ENCODE data around the gene NLE1.
"Not testable (repeated sequence)": the region's sequence is repeated elsewhere in the genome, so short reads cannot be mapped to it uniquely, and the experiment has no call there.

Gene NLE1

DNA sequence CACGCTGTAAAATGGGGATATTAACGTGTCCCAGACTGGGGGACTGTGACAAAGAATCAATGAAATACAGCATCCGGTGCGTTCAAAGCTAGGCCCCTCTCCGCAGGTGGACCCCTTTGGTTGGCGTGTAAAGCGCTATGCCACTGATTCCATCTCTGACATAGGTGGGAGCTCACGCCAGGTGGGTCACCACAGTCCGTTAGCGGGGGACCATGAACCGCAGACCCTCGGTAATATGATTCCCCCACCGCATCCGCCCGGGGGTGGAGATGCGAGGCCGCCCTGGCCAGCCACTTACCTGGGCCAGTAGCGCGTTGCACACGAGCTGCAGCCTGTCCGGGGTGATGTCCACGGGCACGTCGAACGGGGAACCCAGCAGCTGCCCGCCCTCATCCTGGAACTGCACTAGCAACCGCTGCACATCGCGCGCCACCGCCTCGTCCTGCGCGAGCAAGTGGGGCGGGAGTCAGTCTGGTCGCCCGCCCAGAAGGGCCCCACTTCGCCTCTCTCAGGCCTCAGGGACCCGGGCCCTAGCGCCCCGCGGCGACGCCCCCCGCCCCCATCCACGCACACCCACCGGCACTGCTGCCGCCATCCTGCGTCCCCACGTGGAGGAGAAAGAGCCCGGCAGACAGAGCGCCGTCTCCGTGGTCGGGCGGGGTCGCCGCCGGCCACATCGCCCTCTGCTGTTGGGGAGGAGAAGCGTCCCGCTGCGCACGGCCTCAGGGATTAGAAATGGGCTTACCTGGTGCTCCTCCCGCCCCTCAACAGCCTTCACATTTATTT lies at the start of gene NLE1:
Gene NLE1 (minus strand): TSS at position 623 of the 786 bp plus-strand sequence. CDS start 28 bp downstream, at position 595.
- peak; percentile 87 to 90 for DNase-seq

GRCh38 chr17:35191001-35191695 lies 49.0 kb upstream of the NLE1 start:
- DNase-seq: no peak

- no peak for DNase-seq
Observed at GRCh38 chr17:35189291-35189690, 47.2 kb upstream of the NLE1 start.

GRCh38 chr17:35188111-35188510 lies 46.0 kb upstream of the NLE1 start:
- no peak for DNase-seq

GRCh38 chr17:35187481-35187880 lies 45.4 kb upstream of the NLE1 start:
- DNase-seq: no peak

DNA sequence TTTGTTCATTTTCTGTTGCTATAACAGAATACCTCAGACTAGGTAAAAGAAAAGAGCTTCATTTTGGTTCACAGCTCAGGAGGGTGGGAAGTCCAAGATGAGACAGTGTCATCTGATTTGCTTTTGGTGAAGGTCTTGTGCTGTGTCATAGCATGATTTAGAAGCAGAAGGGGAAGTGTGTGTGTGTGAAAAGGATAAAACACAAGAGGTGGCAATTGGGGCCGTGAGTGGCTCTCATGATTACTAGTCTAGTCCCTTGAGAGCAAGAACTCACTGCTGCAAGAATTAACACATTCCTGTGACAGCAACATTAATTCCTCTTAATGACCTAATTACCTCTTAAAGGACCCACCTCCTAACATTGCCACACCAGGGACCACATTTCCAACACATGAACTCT lies 43.7 kb upstream of the NLE1 start:
- no peak for DNase-seq

DNA sequence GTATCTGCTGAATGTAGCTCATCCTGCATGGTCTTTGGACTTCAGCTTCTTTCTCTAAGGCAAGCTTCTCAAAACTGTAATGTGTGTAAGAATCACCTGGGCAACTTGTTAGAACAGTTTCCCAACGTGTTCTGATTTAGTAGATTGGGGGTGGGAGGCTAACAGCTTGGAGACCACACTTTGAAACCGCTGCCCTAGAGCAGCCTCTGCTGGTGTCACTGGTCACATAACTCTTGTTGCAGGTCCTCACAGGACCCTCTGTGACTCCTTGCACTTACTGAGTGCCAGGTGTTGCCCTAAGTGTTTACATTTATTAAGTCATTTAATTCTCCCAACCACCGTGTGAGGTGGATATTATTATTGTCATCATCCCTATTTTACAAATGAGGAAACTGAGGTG lies 42.2 kb upstream of the NLE1 start:
- no peak for DNase-seq

DNA sequence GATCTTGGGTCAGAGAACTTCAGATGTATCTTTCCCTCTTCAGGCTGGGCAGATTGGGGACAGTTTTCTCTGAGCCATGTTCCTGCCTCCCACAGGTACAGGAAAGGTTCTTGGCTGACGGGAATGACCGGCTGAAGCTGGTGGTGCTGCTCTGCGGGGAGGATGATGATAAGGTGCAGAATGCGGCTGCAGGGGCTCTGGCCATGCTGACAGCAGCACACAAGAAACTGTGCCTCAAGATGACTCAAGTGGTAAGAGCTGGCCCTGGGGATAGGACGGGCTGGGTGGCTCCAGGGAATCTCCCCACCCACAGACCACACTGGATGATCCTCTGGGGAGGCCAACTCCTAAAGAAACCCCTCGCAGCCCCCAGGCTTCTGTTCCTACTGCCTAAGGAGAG lies 41.2 kb upstream of the NLE1 start:
- DNase-seq: no peak

DNA sequence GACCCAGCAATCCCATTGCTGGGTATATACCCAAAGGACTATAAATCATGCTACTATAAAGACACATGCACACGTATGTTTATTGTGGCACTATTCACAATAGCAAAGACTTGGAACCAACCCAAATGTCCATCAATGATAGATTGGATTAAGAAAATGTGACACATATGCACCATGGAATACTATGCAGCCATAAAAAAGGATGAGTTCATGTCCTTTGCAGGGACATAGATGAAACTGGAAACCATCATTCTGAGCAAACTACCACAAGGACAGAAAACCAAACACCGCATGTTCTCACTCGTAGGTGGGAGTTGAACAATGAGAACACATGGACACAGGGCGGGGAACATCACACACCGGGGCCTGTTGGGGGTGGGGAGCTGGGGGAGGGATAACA lies 37.3 kb upstream of the NLE1 start:
- not testable (repeated sequence) for DNase-seq

DNA sequence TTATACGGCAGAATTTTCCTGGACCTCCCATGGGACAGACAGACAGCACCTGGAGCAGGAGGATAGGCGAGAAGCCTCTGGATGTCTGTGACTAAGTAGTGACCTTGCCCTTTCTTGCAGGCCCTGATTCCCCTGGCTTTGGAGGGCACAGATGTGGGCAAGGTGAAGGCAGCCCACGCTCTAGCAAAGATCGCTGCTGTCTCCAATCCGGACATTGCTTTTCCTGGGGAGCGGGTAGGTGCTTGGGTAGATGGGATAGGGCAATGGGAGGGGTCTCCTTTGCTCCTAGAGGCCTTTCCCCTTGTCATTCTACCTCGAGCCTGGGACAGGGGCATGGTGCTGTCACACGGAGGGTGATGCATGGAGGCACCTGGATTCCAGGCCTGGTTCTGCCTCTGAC lies 34.8 kb upstream of the NLE1 start:
- no peak for DNase-seq

DNA sequence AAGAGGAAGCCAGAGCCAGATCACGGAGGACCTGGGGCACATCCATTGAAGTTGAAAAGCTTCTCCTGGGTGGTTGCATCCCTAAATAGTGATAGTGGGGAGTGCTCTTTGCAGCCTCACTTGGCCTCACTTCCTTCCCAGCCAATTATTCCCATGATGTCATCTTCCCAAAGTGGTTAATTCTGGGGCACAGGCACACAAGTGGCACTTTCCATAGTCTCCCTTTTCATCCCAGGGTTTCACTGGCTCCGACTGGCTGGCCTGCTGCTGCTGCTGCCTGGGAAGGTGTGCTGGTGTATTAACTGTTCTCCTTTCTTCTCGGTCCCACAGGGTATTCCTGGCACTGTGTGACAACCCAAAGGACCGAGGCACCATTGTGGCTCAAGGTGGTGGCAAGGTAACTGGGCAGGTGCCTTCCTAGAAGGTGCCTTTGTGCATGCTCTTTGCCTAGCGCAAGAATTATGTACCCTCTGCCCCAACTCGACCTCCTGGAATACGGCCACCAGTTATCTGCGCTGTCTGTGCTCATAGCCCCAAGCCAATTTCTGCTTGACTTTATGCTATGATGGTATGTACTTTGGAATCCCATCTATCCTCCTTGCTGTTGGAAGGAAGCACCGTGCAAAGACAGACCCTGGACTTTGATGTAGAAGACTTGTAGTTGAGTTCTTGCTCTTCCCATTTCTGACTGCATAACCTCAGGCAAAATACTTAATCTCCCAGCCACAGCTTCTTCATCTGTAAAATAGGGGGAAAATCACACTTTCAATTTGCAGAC lies 33.7 kb upstream of the NLE1 start:
- no peak for DNase-seq

DNA sequence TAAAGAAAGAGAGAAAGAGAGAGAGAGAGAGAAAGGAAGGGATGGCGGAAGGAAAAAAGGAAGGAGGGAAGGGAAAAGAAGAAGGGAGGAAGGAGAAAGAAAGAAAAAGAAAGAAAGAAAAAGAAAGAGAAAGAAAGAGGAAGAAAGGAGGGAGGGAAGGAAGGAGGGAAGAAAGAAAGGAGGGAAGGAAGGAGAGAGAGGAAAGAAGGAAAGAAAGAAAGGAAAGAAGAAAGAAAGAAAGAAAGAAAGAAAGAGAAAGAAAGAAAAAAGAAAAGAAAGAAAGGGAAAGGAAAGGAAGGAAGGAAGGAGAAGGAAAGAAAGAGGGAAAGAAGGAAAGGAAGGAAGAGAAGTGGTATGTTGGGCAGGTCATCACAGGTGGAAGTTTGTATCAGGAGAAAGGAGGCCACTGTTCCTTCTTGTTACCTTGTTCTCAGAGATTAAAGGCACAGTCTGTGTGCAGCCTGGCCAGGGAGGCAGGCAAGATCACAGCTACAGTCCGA lies 32.8 kb upstream of the NLE1 start:
- DNase-seq: no peak

DNA sequence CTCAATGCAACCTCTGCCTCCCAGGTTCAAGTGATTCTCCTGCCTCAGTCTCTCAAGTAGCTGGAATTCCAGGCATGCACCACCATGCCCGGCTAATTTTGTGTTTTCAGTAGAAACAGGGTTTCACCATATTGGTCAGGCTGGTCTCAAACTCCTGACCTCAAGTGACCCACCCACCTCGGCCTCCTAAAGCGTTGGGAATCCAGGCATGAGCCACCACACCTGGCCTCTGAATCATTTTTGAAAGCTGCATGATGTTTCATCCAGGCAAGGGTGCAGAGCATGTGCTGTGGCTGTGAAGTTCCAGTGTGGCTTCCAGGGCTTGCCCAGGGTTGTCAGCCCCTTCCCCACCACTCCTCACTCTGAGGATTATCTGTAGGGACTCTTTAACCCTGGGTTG lies 30.2 kb upstream of the NLE1 start:
- not testable (repeated sequence) for DNase-seq

DNA sequence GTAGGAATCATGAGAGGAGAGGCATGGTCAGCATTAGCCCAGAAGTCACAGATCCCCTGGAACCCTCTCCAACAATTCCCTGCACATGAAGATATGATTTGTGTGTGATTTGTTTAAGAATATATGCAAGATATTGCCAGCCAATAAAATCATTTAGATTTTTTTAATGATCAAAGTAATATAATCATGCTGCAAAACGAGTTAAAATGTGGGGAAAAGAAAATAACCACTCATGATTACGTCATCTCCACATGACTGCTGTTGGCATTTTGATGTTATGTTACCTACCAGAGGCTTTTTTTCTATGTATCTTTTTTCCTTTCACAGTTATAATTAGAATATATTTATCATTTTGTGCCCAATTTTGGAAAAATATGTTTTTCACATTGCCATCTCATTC lies 29.7 kb upstream of the NLE1 start:
- peak in 1 of 2 donors; percentile 65 for DNase-seq

- DNase-seq: peak; percentile 26 to 80
Observed at GRCh38 chr17:35170968-35171771, 29.1 kb upstream of the NLE1 start.

- no peak for DNase-seq
Observed at GRCh38 chr17:35169835-35170363, 27.8 kb upstream of the NLE1 start.

- no peak for DNase-seq
Observed at GRCh38 chr17:35167666-35168065, 25.6 kb upstream of the NLE1 start.

DNA sequence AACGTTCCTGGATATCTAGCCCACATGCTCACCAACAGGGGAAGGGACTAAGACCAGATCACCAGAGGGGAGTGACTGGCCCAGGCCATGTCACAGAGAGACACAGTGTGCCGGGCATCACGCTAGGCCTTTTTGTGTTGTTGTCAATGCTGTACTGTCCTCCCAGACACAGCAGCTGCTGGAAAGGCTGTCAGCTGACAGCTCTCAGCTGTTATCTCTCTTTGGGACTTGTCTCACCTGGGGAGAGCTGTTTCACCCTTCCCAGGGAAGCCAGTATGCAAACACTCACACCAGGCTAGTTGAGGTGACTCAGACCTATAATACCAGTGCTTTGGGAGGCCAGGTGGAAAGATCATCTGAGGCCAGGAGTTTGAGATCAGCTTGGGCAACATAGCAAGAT lies 24.9 kb upstream of the NLE1 start:
- DNase-seq: no peak

- no peak for DNase-seq
Observed at GRCh38 chr17:35166526-35166925, 24.4 kb upstream of the NLE1 start.

GRCh38 chr17:35164716-35165115 lies 22.6 kb upstream of the NLE1 start:
- no peak for DNase-seq

DNA sequence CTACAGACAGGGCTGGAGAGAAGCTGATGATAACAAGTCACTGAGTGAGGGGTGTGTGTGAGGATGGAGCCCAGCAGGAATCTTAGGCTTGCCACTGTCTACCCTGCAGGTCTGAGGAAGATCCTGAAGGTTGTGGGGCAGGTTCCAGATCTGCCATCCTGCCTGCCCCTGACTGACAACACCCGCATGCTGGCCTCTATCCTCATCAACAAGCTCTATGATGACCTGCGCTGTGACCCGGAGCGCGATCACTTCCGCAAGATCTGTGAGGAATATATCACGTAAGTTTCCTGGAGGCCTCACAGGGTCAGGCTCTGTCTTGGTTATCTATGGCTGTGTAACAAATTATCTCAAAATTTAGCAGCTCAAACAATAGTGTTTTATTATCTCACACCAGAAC lies 21.8 kb upstream of the NLE1 start:
- no peak for DNase-seq

GRCh38 chr17:35162755-35163154 lies 20.7 kb upstream of the NLE1 start:
- no peak for DNase-seq

All from CD4-positive, alpha-beta T cell treated with Interleukin-4 for 1 hour (primary cell).